Mammary epithelial cell (primary cell): ENCODE measurements around the gene IGSF8.

Source experiments
- EZH2 ChIP-seq: IDR thresholded peaks from 2 replicates; pipeline ENCODE4 v1.6.1; 2012; ENCODE audit warnings: low read length, inconsistent platforms, borderline replicate concordance
- TF ChIP-seq, protein P1 (sequence below), 2 donors: IDR thresholded peaks in 1 of 2; conservative IDR thresholded peaks in 1 of 2; 2 replicates each; pipeline ENCODE4 v1.5.1; 2011 to 2012; ENCODE audit warnings: inconsistent platforms in 2 of 2, low read length in 2 of 2, mild to moderate bottlenecking in 2 of 2, control low read depth in 1 of 2, low read depth in 1 of 2; ENCODE audit not compliant: insufficient read depth in 1 of 2; ENCODE audit errors: extremely low read depth in 1 of 2

DNA sequence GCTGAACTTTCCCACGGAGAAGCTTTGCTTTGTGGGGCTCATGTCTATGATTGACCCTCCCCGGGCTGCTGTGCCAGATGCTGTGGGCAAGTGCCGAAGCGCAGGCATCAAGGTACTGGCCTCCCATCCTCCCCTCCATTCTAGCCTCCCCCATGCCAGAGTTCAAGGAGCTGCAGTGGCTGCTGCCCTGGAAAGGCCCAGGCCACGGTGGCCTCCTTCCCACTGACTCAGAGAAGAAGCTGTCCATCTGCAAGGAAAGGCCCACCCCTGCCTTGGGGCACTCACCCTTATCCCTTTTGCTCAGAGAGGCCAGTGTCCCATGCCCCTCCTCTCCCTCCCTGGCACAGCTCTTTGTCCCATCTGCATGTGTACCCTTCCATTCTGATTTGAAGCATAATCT is 32.1 kb upstream of the IGSF8 start:
- TF ChIP-seq, protein P1, sequence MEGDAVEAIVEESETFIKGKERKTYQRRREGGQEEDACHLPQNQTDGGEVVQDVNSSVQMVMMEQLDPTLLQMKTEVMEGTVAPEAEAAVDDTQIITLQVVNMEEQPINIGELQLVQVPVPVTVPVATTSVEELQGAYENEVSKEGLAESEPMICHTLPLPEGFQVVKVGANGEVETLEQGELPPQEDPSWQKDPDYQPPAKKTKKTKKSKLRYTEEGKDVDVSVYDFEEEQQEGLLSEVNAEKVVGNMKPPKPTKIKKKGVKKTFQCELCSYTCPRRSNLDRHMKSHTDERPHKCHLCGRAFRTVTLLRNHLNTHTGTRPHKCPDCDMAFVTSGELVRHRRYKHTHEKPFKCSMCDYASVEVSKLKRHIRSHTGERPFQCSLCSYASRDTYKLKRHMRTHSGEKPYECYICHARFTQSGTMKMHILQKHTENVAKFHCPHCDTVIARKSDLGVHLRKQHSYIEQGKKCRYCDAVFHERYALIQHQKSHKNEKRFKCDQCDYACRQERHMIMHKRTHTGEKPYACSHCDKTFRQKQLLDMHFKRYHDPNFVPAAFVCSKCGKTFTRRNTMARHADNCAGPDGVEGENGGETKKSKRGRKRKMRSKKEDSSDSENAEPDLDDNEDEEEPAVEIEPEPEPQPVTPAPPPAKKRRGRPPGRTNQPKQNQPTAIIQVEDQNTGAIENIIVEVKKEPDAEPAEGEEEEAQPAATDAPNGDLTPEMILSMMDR (conservative IDR thresholded peaks at IDR 0.05 in 1 of 2, IDR thresholded peaks at IDR 0.05 in 1 of 2; ENCODE audit: extremely low read depth in 1 of 2, insufficient read depth in 1 of 2, low read depth in 1 of 2, low read length in 2 of 2): no peak
- TF ChIP-seq EZH2: no peak
